Nephron progenitor cell (in vitro differentiated cells): ENCODE measurements around the gene GSG1L.

Experiments
- DNase-seq: peaks from one replicate; pipeline ENCODE4 v3.0.0; 2021
- H3K27ac Mint-ChIP-seq: 2 replicates; pipeline ENCODE4 v1.8.0; 2021; ENCODE audit warnings: mild to moderate bottlenecking, moderate library complexity, mixed read lengths
- H3K27me3 Mint-ChIP-seq: 2 replicates; pipeline ENCODE4 v1.8.0; 2021; ENCODE audit warnings: mild to moderate bottlenecking, low read depth, mixed read lengths; ENCODE audit not compliant: poor library complexity
- H3K36me3 Mint-ChIP-seq: 2 replicates; pipeline ENCODE4 v1.8.0; 2021; ENCODE audit warnings: low read depth, mixed read lengths
- H3K4me1 Mint-ChIP-seq: 2 replicates; pipeline ENCODE4 v1.8.0; 2021; ENCODE audit warnings: mixed read lengths
- H3K4me3 Mint-ChIP-seq: 2 replicates; pipeline ENCODE4 v1.8.0; 2021; ENCODE audit warnings: mild to moderate bottlenecking, moderate library complexity, mixed read lengths
- H3K9me3 Mint-ChIP-seq: 2 replicates; pipeline ENCODE4 v1.8.0; 2021; ENCODE audit warnings: mild to moderate bottlenecking, moderate library complexity, mixed read lengths
- CTCF ChIP-seq: fragments of 200-600 bp; sonication (generic); IDR thresholded peaks from 2 replicates; pipeline ENCODE4 v1.5.0; 2021; ENCODE audit warnings: antibody characterized with exemption

Gene GSG1L

GRCh38 chr16:27924411-27925118 is 138.9 kb downstream of the GSG1L start:
- Mint-ChIP-seq H3K27ac (no peak overlapping the region), H3K4me1 (peaks cover 25% of the 10 kb centered on the region), H3K4me3 (no peak overlapping the region), H3K9me3 (no peaks in the 10 kb centered on the region), H3K27me3 (peaks cover 37% of the 10 kb centered on the region), H3K36me3 (no peaks in the 10 kb centered on the region)
- no peak for TF ChIP-seq CTCF
- no peak for DNase-seq

GRCh38 chr16:27923751-27924150 is 139.8 kb downstream of the GSG1L start:
- peaks cover 25% of the 10 kb centered on the region for H3K4me1 Mint-ChIP-seq
- no peaks in the 10 kb centered on the region for H3K36me3 Mint-ChIP-seq
- no peaks in the 10 kb centered on the region for H3K9me3 Mint-ChIP-seq
- TF ChIP-seq CTCF: no peak
- no peak overlapping the region for H3K27ac Mint-ChIP-seq
- peaks cover 32% of the 10 kb centered on the region for H3K27me3 Mint-ChIP-seq
- H3K4me3 Mint-ChIP-seq: no peak overlapping the region
- DNase-seq: no peak

- H3K4me3 Mint-ChIP-seq: no peak overlapping the region
- H3K4me1 Mint-ChIP-seq: peaks cover 25% of the 10 kb centered on the region
- H3K27me3 Mint-ChIP-seq: peaks cover 25% of the 10 kb centered on the region
- peak; percentile 31 for DNase-seq
- no peaks in the 10 kb centered on the region for H3K36me3 Mint-ChIP-seq
- H3K27ac Mint-ChIP-seq: no peak overlapping the region
- no peak for TF ChIP-seq CTCF
- H3K9me3 Mint-ChIP-seq: no peaks in the 10 kb centered on the region
These were observed 141.1 kb downstream of the GSG1L start for GRCh38 chr16:27922433-27922832.

DNA sequence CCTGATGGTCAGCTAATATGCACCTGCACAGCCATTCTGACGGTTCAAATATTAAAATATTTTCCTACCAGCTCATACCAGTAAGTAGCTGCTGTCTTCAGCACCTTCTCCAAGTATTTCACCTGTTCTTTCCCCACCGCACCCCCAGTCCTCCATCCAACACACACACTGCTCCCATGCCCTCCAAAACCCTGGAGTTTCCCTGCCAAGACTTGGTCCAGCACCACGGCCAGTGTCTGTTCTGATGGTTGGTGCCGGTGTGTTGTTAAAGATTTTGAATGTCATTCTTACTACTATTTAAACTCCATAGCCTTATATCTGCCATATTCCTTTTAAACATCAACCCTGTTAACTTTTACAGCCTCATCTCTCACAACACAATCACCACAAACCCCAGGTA is 142.4 kb downstream of the GSG1L start:
- H3K27ac Mint-ChIP-seq: no peak overlapping the region
- H3K27me3 Mint-ChIP-seq: peaks cover 26% of the 10 kb centered on the region
- H3K9me3 Mint-ChIP-seq: no peaks in the 10 kb centered on the region
- DNase-seq: no peak
- peaks cover 18% of the 10 kb centered on the region for H3K4me1 Mint-ChIP-seq
- H3K4me3 Mint-ChIP-seq: no peak overlapping the region
- no peak for TF ChIP-seq CTCF
- H3K36me3 Mint-ChIP-seq: no peaks in the 10 kb centered on the region

DNA sequence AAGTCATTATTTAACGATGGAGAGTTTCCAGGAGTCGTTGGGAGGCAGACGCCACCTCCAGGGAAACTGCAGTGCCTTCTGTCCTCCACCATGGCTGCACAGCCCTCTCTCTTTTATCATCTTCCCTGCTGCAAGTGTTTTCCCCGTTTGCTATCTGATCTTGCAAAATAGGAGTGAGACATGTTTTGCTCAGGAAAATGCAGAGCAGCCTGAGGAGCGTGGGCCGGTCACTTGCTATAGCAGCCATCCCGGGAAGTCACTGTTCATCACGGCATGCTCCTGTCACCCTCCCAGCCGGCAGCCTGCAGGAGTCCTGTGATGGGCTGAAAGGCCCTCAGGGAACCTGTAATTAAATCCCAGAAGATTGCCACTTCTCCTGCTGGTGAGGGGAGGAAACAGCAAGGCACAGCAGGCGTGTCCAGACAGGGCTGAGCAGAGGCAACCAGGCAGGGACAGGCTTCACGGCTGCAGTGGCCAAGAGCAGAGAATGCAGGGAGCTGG is 143.1 kb downstream of the GSG1L start:
- peaks cover 24% of the 10 kb centered on the region for H3K27me3 Mint-ChIP-seq
- H3K27ac Mint-ChIP-seq: no peak overlapping the region
- no peaks in the 10 kb centered on the region for H3K36me3 Mint-ChIP-seq
- peak; percentile 43 for TF ChIP-seq CTCF
- H3K4me1 Mint-ChIP-seq: peaks cover 14% of the 10 kb centered on the region
- no peak overlapping the region for H3K4me3 Mint-ChIP-seq
- peak; percentile 51 for DNase-seq
- no peaks in the 10 kb centered on the region for H3K9me3 Mint-ChIP-seq

DNA sequence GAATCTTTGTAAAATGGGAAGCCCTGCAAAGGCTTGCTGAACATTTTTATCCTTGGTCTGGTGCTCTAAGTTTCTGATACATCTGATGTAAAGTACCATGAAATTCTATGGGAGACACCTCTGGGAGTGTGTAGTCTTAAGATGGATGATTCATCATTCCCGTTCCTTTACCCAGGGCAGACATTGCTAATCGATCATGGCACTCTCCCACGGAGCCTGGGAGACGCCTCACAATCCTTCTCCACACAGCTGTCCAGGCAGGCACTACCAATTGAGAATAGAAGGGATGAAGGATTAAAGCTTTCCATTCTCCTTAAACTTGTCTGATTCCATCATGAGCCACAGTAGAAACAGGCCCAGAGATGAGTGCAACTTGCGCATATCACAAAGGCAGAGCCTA is 144.8 kb downstream of the GSG1L start:
- Mint-ChIP-seq H3K36me3 (no peaks in the 10 kb centered on the region), H3K27ac (no peak overlapping the region), H3K27me3 (peaks cover 15% of the 10 kb centered on the region), H3K4me1 (peaks cover 7% of the 10 kb centered on the region), H3K9me3 (no peaks in the 10 kb centered on the region), H3K4me3 (no peak overlapping the region)
- TF ChIP-seq CTCF: no peak
- no peak for DNase-seq
